Stimulated activated CD8-positive, alpha-beta memory T cell treated with anti-CD3 and anti-CD28 coated beads, Interleukin-2, amount 100 ng/mL, for 1 hour (primary cell): Measurements from ENCODE around the gene SDHAF1.
"Not testable (repeated sequence)": the region's sequence is repeated elsewhere in the genome, so short reads cannot be mapped to it uniquely, and the experiment has no call there.

Experiments used
- DNase-seq, 2 donors: peaks; one replicate each; pipeline ENCODE4 v3.0.0-alpha.2; 2020; ENCODE audit warnings: low read depth in 2 of 2

Gene SDHAF1

GRCh38 chr19:36014012-36014924 lies 19.3 kb downstream of the SDHAF1 start, which contains the start of gene ALKBH6:
Gene ALKBH6 (minus strand): TSS chr19:36014213. CDS start chr19:36013397, 816 bp downstream.
- DNase-seq: peak; percentile 97 to 99

- DNase-seq: no peak
These were observed 24.2 kb downstream of the SDHAF1 start for GRCh38 chr19:36019061-36019670.

GRCh38 chr19:36023432-36023831 lies 28.4 kb downstream of the SDHAF1 start:
- no peak for DNase-seq

- DNase-seq: no peak
These were observed 30.6 kb downstream of the SDHAF1 start for GRCh38 chr19:36025541-36025940.

- DNase-seq: no peak
These were observed 31.3 kb downstream of the SDHAF1 start for GRCh38 chr19:36026091-36026876.

GRCh38 chr19:36027696-36028095 lies 32.7 kb downstream of the SDHAF1 start:
- DNase-seq: no peak

- DNase-seq: no peak
These were observed 33.5 kb downstream of the SDHAF1 start for GRCh38 chr19:36028313-36029041.

- no peak for DNase-seq
These were observed 35.5 kb downstream of the SDHAF1 start for GRCh38 chr19:36030264-36031148.

- no peak for DNase-seq
These were observed 36.3 kb downstream of the SDHAF1 start for GRCh38 chr19:36031308-36031707.

GRCh38 chr19:36032251-36033104 lies 37.5 kb downstream of the SDHAF1 start, which contains the start of gene CLIP3:
Gene CLIP3 (minus strand): TSS chr19:36032873. CDS start chr19:36032357, 516 bp downstream.
- DNase-seq: no peak

- DNase-seq: no peak
These were observed 45.5 kb downstream of the SDHAF1 start for GRCh38 chr19:36040495-36040894.

GRCh38 chr19:36041092-36041491 lies 46.1 kb downstream of the SDHAF1 start:
- DNase-seq: not testable (repeated sequence)

- no peak for DNase-seq
These were observed 46.8 kb downstream of the SDHAF1 start for GRCh38 chr19:36041831-36042230.

GRCh38 chr19:36043952-36044351 lies 49.0 kb downstream of the SDHAF1 start:
- no peak for DNase-seq
